ENCODE results near the gene FRMD4A.

DNA sequence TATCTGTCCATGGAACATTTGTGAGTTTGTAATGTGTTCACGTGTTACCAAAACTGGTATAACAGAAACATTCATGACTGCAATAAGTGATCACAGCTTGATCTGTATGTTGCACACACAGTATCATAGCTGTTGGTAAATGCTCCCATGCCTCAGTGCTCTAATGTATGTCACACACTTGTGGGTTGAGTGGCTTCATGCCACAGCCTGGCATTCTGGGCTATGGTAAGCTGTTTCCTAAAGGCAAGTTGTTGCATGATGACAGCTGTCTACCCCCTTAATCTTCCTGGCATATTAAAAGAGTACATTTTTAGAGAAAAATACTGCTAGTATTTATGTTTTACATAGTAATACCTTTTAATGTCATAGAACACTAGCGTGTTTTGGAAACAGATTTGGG lies 708.8 kb downstream of the FRMD4A start:
- TF ChIP-seq SIN3A (IDR thresholded peaks at IDR 0.05; ENCODE audit: borderline replicate concordance, low read depth, low read length) (no peak), SMC3 (IDR thresholded peaks at IDR 0.05; ENCODE audit: low read depth, low read length) (no peak), GATA2 (CRISPR knock-in tag; IDR thresholded peaks at IDR 0.05) (no peak), RXRA (IDR thresholded peaks at IDR 0.05; ENCODE audit: borderline replicate concordance, low read depth) (no peak), RCOR1 (IDR thresholded peaks at IDR 0.05; ENCODE audit: low read length) (no peak), FOSL2 (IDR thresholded peaks at IDR 0.05; ENCODE audit: borderline replicate concordance, low read depth) (no peak), CHD2 (IDR thresholded peaks at IDR 0.05; ENCODE audit: low read length, partially characterized antibody) (no peak), JUND (IDR thresholded peaks at IDR 0.05) (no peak)
- TF ChIP-seq, protein P1, sequence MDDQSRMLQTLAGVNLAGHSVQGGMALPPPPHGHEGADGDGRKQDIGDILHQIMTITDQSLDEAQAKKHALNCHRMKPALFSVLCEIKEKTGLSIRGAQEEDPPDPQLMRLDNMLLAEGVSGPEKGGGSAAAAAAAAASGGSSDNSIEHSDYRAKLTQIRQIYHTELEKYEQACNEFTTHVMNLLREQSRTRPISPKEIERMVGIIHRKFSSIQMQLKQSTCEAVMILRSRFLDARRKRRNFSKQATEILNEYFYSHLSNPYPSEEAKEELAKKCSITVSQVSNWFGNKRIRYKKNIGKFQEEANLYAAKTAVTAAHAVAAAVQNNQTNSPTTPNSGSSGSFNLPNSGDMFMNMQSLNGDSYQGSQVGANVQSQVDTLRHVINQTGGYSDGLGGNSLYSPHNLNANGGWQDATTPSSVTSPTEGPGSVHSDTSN (IDR thresholded peaks at IDR 0.05) = no peak
- TF ChIP-seq, protein P2, sequence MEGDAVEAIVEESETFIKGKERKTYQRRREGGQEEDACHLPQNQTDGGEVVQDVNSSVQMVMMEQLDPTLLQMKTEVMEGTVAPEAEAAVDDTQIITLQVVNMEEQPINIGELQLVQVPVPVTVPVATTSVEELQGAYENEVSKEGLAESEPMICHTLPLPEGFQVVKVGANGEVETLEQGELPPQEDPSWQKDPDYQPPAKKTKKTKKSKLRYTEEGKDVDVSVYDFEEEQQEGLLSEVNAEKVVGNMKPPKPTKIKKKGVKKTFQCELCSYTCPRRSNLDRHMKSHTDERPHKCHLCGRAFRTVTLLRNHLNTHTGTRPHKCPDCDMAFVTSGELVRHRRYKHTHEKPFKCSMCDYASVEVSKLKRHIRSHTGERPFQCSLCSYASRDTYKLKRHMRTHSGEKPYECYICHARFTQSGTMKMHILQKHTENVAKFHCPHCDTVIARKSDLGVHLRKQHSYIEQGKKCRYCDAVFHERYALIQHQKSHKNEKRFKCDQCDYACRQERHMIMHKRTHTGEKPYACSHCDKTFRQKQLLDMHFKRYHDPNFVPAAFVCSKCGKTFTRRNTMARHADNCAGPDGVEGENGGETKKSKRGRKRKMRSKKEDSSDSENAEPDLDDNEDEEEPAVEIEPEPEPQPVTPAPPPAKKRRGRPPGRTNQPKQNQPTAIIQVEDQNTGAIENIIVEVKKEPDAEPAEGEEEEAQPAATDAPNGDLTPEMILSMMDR (IDR thresholded peaks at IDR 0.05) = no peak
